HG03025 (cell line): ENCODE results near the gene OAS2.
"Not testable (repeated sequence)": the region's sequence is repeated elsewhere in the genome, so short reads cannot be mapped to it uniquely, and the experiment has no call there.

Experiments used
- ATAC-seq: cut with Tn5 transposase; IDR thresholded peaks from one replicate; pipeline ENCODE4 v1.9.1; 2021; ENCODE audit warnings: mild to moderate bottlenecking, moderate library complexity; ENCODE audit not compliant: unreplicated experiment, low FRiP score

Gene OAS2

DNA sequence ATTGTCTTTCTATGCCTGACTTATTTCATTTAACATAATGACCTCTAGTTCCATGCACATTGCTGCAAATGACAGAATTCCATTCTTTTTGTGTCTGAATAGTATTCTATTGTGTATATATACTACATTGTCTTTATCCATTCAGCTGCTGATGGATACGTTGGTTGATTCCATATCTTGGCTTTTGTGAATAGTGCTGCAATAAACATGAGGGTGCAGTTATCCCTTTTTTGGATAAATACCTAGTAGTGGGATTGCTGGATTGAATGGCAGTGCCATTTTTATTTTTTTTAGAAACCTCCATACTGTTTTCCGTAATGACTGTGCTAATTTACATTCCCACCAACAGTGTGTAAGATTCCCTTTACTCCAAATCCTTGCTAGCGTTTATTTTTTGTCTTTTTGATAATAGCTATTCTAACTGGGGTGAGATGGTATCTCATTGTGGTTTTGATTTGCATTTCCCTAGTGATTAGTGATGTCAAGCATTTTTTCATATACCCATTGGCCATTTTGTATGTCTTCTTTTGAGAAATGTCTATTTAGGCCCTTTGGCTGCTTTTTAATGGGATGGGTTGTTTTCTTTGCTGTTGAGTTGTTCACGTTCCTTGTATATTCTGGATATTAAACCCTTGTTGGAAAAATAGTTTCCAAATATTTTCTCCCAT lies 2.3 kb downstream of the OAS2 start:
- no peak for ATAC-seq

GRCh38 chr12:112985642-112986290 lies 7.4 kb downstream of the OAS2 start:
- no peak for ATAC-seq

GRCh38 chr12:112986291-112986800 lies 8.0 kb downstream of the OAS2 start:
- no peak for ATAC-seq

DNA sequence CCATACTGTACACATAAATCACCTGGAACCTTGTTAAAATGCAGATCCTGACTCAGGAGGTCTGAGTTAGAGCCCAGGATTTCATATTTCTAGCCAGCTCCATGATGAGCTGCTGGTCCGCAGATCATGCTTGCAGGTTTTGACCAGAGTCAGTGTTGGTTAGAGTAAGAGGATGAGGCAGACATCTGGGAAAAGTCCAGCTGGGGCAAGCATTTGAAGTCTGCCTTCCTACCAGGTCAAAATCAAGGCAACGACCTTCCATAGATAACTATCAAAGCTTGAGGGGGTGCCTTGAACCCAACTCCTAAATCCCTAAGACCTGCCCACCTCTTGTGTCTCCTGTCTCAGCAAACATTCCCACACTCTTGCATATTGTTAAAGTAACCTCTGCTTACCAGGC lies 9.2 kb downstream of the OAS2 start:
- no peak for ATAC-seq

DNA sequence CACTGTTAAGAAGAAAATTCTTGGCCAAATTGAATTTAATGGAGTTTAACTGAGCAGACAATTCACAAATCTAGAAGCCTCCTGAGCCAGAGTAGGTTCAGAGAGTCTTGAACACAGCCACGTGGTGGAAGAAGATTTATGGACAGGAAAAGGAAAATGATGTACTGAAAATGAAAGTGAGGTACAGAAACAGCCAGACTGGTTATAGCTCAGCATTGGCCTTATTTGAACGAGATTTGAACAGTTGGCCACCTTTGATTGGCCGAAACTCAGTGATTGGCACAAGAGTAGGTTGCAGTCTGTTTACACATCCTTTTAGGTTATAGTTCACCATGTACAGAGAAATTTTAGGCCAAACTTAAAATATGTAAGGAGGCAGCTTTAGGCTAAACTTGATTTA lies 9.9 kb downstream of the OAS2 start:
- no peak for ATAC-seq

GRCh38 chr12:112988823-112989385 lies 10.6 kb downstream of the OAS2 start:
- ATAC-seq, result not testable (repeated sequence)

GRCh38 chr12:112989806-112990205 lies 11.5 kb downstream of the OAS2 start:
- ATAC-seq, result no peak

DNA sequence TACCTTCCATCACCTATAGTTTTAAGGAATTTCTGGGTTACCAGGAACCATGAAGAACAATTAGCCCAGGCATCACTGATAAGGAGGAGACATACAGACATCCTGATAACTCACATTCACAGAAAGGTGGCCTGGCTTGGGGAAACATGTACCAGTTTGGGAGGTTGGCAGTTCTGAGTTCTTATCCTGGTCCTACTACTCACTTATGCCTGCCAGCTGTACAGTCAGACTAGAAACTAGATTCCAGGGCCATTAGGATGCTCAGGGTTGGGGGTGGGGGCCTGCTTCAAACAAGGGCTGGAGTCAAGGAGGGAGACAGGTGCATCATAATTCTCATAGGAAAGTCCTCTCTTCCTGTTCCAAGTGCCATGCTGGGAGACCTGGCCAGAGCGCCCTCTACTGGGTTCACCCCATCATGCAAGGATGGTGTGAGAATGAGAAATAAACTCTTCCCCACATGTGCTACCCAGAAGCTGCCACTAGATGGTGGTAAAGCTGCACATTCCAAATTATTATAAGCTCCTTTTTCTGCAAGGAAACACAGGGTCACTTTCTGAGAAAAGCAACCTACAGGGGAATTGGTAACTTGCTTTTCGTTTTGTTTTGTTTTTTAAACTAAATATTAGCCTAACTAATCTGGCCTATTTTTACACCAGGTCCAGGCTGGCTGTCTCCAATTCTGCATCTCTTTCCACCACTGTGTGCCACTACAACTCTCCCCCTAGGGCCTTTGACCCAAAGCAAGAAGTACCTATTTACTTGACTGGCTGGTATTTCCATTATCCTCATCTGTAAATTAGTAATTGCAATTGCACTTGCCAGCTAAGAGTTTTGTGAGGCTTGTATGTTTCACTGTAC lies 14.5 kb downstream of the OAS2 start:
- no peak for ATAC-seq

DNA sequence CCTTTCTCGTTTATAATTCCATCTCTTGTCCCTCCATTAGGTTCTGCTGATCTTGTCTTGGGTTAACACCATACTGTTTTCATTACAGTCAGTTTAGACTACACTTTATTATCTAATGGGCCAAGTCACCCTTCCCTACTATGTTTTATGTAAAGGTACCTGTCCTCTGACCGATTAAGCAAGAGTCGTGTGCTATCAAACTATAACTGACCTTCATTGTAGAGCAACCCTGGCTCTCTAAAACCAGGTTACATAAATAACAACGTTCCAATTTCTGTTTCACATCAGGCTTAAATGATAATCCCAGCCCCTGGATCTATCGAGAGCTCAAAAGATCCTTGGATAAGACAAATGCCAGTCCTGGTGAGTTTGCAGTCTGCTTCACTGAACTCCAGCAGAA lies 16.7 kb downstream of the OAS2 start:
- ATAC-seq, result no peak

GRCh38 chr12:112996501-112996900 lies 18.2 kb downstream of the OAS2 start:
- ATAC-seq, result no peak

DNA sequence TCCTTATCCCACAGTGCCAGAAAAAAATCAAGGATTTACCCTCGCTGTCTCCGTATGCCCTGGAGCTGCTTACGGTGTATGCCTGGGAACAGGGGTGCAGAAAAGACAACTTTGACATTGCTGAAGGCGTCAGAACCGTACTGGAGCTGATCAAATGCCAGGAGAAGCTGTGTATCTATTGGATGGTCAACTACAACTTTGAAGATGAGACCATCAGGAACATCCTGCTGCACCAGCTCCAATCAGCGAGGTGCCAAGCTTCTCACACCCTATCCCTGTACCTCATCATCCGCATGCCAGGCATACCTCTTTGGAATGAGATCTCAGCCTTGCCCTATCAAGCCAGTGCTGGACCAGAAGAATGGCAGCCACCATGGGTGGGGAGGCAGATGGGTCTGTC lies 19.2 kb downstream of the OAS2 start:
- ATAC-seq, result no peak

DNA sequence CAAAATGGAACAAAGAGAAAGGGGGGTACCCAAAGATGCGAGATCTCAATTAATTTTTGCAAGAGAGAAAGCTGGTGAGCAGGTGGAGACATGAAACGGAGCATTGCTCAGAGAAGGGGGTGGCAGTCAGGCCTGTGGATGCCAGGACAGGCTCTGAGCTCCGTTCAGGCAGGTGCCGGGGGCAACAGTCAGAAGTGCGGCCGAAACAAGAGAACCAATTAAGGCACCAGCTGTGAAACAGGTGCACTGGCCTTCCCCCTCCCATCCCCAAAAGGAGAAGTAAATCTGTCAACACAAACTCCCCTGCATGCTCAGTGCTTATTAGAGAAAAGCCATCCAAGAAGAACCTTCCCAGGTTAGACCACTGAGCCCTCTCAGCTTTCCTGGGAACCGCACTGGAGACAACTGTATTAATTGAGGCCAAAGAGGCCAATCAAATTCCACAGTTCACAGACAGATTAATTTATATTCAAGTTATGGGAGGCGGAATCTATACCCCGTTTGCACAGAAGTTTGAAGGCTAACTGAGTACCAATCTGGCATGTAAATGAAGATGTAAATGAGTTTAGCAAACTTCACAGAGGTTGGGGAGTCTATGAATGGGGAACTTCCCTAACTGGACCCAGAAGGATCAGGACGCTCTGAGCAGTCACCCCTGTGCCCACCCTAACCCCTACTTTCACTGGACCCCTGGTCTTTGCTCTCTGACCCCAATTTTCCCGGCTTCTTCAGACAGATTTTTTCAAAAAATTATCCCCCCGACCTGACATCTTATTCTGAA lies 20.9 kb downstream of the OAS2 start:
- peak; percentile 91 for ATAC-seq

DNA sequence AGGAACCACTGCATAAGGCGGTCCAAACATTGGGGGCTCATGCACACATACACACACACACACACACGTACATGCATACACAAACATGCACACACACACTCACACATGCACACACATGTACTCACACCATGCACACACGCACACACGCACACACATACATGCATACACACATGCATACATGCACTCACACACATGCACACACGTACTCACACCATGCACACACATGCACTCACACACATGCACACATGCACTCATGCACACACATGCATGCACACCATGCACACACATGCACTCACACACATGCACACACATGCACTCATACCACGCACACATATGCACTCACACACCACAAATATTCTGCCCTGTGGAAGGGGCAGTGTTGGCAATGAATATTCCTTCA lies 22.1 kb downstream of the OAS2 start:
- no peak for ATAC-seq

GRCh38 chr12:113002155-113002554 lies 23.8 kb downstream of the OAS2 start:
- no peak for ATAC-seq

GRCh38 chr12:113002676-113003075 lies 24.4 kb downstream of the OAS2 start:
- no peak for ATAC-seq

GRCh38 chr12:113003636-113004035 lies 25.3 kb downstream of the OAS2 start:
- no peak for ATAC-seq

DNA sequence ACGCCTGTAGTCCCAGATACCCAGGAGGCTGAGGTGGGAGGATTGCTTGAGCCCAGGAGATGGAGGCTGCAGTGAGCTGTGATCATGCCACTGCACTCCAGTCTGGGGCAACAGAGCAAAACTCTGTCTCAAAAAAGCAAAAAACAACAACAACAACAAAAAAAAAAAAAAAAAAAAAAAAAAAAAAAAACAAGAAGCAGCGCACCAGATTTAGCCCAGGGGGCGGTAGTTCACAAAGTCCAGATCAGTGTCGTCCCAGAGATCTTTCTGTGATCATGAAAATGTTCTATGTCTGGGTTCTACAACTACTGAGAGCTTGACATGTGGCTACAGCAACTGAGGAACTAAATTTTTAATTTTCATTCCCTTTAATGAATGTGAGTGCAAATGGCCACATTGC lies 27.4 kb downstream of the OAS2 start:
- no peak for ATAC-seq

DNA sequence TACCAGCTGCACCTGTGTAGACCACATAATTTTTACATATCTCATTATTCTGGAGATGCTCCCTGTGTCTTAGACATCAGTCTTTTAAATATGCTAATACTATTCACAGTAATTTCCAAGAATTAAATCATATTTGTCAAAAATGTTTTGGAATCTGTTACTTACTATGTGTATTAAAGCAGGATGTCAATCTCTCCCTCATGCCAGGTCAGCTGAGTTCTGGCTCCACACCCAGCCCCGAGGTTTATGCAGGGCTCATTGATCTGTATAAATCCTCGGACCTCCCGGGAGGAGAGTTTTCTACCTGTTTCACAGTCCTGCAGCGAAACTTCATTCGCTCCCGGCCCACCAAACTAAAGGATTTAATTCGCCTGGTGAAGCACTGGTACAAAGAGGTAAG lies 27.9 kb downstream of the OAS2 start:
- no peak for ATAC-seq

- ATAC-seq, result no peak
Observed at GRCh38 chr12:113006641-113007040, 28.3 kb downstream of the OAS2 start.

DNA sequence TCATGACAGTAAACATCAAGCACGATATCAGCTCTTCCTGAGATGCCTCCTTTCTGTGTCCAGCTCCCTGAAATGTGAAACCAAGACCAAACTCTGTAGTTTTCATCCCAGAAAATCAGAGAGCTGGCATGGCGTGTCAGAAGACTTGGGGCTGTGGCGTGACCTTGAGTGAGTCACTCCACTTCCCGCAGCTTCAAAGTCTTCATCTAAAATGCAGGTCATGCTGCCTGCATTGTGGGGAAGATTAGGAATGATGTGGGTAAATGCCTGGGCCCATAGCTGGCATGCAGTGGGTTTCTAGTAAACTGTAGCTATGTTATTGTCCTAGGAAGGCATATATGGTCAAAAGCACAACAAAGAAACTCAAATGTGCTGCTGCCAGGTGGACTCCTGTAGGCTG lies 28.8 kb downstream of the OAS2 start:
- ATAC-seq, result no peak
